ENCODE data around the gene POR. TPM values are rescaled to one million over a fixed set of nuclear protein-coding genes. Genes with fewer than 3 reads are reported as not detected.

Gene POR
- total RNA-seq, 1 donor from 2014 or later = 158 TPM

- DNase-seq (ENCODE audit: low spot score) = no peak
These were observed 2.0 kb downstream of the POR start for GRCh38 chr7:75916685-75917634.

DNA sequence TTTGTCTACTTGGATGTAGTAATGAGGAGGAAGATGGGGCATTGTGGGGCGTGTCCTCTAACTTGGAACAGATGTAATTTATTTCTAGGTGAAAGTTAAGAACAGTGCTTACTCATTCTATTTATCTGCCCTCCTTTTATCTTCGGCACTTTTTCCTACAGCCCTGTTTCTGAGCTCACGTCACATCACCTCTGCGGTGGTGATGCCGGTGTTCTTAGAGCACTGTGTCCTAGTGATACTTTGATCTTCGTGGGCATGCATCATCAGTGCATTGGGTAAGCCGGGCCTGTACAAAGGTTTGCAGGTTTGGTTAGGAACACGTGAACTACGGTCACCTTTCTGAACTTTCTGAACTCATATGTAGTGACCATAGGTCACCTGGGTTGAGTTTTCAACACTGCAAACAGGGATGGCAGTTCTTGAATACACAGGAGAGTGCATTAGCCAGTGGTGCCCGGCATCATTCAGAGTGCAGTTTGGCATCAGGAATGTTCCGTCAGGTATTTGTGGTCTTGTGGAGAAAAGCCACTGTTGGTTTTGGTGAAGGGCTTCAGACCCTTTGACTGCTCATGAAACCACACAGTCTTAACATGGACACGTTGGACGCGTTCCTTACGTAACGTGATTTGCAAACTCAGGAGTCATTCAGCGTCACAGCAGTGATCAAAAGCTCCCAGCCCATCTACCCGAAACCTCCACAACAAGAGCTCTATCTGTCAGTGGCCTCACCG, 5.6 kb downstream of the POR start:
- no peak for DNase-seq (ENCODE audit: low spot score)

DNA sequence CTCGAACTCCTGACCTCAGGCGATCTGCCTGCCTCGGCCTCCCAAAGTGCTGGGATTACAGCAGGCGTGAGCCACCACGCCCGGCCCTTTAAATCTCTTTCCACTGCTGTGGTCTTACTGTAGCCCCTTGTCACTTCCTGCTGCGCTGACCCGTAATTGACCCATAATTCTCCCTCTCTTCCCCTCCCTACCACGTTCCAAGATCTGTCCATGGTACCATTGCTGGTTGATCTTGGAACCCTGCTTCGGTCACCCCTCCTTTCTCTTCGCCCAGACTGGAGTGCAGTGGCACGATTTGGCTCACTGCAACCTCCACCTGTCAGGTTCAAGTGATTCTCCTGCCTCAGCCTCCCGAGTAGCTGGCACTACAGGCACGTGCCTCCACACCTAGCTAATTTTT, 6.5 kb downstream of the POR start:
- DNase-seq (ENCODE audit: low spot score) = no peak

DNA sequence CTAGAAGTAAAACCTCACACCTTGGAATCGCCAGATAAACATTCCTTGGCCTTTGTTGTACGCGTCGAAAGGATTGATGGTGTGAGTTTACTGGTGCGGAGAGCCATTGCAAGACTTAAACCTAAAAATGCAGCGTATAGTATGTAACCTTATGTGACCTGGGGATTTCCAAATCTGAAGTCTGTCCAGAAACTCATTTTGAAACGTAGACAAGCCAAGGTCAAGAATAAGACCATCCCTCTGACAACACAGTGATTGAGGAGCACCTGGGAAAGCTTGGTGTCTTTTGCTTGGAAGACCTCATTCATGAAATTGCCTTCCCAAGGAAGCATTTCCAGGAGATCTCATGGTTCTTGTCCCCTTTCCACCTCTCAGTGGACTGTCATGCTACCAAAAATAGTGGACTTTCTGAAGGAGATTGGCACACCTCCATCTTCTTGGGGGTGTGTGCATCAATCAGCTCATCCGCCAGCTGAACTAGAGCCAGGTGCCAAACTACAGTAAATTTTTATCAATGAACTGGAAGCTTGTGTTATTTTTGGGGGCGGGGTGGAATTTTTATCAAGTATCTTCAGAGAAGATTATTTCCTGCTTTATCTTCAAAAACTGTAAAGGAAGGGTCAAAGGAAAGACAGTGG, 8.1 kb downstream of the POR start:
- DNase-seq (ENCODE audit: low spot score) = no peak

DNA sequence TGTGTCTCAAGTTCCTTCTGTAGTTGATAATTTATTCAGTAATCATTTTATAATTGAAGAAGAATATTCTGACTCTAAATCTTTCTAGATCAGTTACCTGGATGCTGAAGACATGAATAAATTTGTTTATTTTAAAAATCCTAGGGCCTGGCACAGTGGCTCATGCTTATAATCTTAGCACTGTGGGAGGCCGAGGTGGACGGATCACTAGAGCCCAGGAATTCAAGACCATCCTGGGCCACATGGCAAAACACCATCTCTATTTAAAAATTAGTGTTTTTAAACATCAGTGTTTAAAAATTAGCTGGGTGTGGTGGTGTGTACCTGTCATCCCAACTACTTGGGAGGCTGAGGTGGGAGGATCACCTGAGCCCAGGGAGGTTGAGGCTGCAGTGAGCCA, 9.3 kb downstream of the POR start:
- no peak for DNase-seq (ENCODE audit: low spot score)

DNA sequence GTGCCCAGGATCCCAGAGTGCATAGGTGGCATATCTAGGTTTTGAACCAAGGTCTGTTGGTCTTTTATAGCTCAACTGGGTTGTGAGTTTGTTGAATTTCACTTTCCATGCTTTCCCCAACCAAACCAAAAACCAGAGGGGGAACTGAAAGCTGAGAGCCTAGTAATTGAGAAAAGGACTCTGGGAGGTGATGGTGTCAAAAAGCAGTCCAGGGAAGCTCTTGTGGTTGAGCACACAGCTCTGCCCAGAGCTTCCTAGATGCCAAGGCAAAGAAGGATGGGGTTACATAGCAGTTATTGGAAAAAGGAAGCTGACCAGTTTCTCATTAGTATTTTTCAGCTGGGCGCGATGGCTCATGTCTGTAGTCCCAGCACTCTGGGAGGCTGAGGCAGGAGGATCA, 9.9 kb downstream of the POR start:
- no peak for DNase-seq (ENCODE audit: low spot score)

DNA sequence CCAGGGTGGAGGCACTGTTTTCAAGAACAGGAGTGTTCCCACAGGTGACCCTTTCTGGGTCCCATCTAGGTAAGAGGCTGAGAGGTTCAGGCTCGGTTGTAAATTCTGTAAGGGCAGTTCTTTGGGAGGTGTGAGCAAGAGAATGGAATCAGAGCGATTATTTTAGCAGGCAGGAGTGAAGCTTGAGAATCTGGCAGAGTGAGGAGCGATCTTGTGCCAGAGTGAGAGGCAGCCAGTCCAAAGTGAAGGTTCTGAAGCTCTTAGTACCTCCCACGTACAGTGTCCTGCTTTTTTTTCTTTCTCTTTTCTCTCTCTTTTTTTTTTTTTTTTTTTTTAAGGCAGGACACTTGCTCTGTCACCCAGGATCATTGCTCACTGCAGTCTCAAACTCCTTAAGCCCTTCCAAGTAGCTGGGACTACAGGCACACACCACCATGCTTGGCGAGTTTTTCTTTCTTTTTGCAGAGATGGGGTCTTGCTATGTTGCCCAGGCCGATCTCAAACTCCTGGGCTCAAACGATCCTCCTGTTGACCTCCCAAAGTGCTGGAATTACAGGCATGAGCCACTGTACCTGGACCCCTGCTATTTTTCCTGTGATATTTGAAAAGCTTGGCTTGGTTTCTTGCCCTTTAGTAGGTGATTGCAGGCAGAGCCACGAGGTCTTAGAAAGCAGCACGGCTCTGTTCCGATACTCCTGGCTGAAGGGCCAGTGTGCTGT, 10.9 kb downstream of the POR start:
- DNase-seq (ENCODE audit: low spot score) = no peak

- no peak for DNase-seq (ENCODE audit: low spot score)
These were observed 13.6 kb downstream of the POR start for GRCh38 chr7:75928568-75928914.

DNA sequence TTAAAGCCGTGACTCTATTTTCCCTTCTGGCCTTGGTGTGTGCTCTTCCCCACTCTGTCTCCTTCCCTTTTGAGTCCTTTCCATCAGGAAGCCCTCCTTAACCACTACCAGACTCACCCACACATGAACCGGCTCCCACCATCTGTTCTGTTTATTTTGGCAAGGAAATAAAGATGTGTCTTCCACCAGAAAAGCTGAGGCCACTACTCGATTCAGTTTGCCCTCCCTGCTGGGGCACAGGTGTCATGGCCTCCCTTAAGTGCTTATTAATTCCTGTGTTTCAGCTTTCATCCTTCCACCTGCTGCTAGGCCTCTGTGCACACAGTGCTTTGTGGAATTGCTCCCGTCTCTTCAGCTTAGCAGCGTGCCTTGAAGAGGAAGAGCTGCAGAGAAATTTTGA, 16.7 kb downstream of the POR start:
- no peak for DNase-seq (ENCODE audit: low spot score)

DNA sequence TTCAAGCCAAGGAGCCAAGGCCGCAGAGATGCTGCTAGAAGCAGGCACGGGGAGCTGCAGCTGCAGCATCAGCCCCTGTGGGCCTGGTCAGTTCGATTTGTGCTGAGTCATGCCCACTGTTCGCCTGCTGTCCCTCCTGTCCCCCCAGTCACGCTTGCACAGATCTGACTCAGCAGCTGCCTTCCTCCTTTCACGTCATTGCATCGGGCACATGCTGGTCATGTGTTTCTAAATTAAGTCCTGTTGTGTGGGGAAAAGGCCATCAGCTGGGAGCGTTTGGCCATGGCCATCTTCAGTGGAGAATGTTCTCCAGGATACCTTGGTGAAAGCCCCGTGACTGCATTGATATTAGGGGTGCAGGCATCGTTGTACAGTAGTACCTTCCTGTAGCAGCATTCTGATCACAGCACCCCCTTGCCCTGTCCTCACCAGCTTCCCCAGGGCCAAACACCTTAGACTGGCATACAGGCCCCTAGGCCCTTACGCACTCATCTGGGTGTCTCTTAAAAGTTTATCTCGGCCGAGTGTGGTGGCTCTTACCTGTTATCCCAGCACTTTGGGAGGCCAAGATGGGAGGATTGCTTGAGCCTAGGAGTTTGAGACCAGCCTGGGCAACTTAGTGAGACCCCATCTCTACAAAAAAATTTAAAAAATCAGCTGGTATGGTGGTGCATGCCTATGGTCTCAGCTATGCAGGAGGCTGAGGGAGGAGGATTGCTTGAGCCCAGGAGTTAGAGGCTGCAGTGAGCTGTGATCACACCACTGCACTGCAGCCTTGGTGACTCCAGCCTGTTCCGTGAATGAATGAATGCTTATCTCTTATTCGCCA, 23.2 kb downstream of the POR start:
- DNase-seq (ENCODE audit: low spot score) = peak; percentile 70

DNA sequence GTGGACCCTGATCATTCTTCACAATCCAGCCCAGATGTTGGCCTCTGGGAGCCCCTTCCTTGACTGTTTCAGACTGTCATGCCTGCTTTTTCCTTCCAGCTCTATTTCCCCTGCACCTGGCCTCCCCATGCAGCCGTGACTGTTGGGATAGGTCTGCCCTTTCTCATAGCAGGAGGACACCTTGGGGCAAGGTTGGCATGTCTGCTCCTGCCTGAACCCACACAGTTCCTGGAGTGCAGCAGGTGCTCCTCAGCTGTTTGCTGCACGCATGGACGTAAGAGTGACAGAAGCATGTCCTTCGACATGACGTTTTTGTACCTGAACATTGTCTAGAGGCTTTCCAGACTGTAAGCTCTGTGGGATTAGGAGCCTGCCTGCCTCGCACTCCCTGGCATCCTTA, 24.0 kb downstream of the POR start:
- no peak for DNase-seq (ENCODE audit: low spot score)

DNA sequence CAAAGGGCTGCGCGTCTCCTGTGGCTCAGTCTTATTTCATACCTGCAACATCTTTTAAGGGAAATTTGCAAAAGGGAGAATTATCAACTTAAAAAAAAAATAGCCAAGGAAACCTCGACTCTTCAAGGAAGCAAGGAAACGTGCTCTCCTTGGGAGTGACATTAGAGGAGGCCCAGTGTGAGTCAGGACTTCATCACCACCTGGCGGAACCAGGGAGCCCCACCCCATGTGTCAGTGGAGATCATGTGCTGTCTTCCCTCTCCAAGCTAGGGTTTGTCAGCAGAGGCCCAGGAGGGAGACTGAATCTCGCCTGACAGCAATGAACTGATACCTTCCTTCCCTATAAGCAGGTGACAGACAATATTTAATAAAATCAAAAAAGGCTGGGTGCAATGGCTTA, 28.9 kb downstream of the POR start:
- no peak for DNase-seq (ENCODE audit: low spot score)

DNA sequence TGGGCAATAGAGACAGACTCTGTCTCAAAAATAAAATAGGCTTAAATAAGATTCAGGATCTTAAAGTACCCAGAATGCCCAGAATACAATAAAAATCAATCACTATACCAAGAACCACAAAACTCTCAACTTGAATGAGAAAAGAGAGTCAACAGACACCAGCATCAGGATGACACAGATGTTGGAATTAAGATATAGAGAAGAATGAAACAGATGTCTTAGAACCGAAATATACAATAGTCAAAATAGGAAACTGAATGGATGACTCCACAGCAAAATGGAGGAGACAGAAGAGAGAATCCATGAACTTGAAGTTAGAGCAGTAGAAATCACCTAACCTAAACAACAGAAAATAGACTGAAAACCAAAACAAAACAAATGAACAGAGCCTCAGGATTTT, 29.6 kb downstream of the POR start:
- DNase-seq (ENCODE audit: low spot score) = no peak

DNA sequence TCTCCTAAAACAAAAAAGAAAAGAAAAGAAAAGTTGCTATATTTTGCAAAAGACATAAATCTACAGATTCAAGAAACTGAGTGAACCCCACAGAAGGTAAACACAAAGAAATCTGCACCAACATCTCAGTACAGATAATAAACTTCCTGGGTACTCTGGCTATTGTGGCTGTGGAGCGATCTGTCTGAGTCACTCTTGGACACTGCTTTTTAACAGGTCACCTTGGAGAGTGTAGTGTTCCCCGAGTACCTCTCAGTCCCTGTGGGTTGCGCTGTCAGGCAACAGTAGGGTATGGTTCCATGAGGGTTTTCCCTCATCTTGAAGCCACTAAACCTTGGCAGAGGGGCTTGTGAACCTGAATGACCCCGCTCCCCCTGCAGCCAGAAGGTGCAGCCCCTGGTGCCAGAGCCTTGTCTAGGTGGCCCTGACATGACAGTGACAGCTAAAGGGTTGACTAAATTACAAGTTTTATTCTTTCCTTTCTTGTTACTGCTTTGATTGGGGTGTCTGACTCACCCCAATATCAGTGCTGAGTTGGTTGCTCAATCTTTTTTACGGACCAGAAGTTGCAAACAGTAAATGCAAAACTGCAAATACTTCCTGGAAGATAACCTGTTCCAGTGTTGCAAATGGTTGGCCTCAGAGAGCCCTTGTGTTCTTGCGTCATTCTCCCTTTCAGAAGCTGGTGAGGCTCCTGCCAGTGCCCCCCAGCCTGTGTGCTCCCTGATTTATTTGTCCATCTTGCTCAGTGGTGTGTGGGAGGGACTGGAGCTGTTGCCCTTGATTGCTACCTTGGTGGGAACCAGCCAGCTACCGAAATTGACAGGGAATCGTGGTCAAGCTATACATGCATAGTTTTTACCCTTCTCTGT, 30.6 kb downstream of the POR start:
- no peak for DNase-seq (ENCODE audit: low spot score)

GRCh38 chr7:75946207-75946855, 31.4 kb downstream of the POR start:
- no peak for DNase-seq (ENCODE audit: low spot score)

DNA sequence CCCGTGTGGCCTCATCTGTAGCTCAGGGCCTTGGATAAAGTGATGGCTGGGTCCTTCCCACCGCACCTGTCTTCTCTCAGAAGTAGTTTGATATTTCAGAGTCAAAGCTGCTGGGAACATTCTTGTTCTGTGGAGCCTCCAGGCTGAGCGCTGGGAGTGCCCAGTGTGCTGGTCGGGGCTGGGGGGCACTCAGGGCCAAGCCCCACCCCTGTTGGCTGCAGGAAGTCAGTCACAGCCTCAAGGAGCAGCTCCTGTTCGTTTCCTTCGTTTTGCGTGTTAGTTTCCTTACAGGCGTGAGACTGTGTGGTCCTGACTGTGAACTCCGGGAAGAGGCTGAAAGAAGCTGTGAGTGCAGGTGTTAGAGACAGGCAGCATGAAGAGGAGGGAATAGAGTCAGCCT, 33.2 kb downstream of the POR start:
- no peak for DNase-seq (ENCODE audit: low spot score)

DNA sequence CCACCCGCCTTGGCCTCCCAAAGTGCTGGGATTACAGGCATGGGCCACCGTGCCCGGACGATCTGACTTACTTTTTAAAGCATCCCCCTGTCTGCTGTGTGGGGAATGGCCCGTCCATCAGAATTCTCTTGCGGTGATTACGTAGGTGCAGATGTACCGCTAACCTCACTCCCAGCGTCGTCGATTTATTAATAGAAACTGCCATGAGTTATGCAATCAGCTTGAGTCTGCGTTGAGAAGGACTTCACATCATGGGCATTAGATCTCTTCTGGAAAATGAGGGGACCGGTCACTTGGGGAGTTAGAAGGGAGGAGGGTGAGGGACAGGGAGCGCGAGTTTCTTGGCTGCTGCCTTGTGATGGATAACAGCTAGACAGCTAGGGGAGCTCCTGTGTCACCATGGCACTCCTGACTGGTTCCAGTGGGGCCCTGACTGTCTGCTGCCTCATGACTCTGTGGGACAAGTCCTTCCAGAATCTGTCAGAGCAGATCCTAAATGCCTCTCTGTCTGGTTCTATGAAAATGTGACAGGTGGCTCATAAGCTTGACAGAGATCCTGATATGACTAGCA, 35.2 kb downstream of the POR start:
- no peak for DNase-seq (ENCODE audit: low spot score)

GRCh38 chr7:75951506-75951905, 36.6 kb downstream of the POR start:
- no peak for DNase-seq (ENCODE audit: low spot score)

DNA sequence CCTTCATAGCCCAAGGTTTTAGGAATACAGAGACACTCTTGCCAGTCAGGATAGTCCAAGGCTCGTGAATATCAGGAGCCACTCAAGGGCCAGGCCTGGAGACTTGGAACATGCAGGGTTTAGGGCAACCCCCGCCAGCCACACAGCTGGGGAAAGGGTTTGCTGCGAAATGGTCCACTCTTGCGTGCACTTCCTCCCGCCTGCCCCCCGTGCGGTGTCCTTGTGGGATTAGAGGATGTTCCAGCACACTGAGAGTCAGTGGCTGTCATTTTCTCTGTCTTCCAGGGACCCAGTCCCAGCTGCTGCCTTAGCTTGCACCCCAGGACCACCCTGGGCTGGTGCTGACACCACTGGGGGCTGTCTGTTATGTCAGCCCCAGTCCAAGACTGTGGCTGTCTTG, 38.5 kb downstream of the POR start:
- DNase-seq (ENCODE audit: low spot score) = no peak

Data from ureter (tissue), 1 donor.